HepG2 (cell line): ENCODE results near the gene GLB1L. TPM values are rescaled to one million over a fixed set of nuclear protein-coding genes. Genes with fewer than 3 reads are reported as not detected.
A peak's percentile ranks its signal among the peaks of the same experiment; 100 is the strongest.

Experiments used
- AGO1 ChIP-seq: fragments of 200-400 bp; formaldehyde crosslinking; IDR thresholded peaks from 2 replicates; pipeline ENCODE4 v1.6.1; 2017; ENCODE audit warnings: mild to moderate bottlenecking, low read depth, low read length, moderate library complexity; ENCODE audit not compliant: poor library complexity, severe bottlenecking
- GZF1 ChIP-seq: sonication (generic); formaldehyde crosslinking; IDR thresholded peaks from 2 replicates; pipeline ENCODE4 v1.5.1; 2020; ENCODE audit warnings: mild to moderate bottlenecking, missing genetic modification reagents
- NR2F2 ChIP-seq: IDR thresholded peaks from 2 replicates; pipeline ENCODE4 v1.6.1; 2012; ENCODE audit warnings: low read depth, inconsistent platforms, borderline replicate concordance
- POLR2AphosphoS2 ChIP-seq: IDR thresholded peaks from 2 replicates; pipeline ENCODE4 v1.6.1; 2011; ENCODE audit warnings: low read depth, low read length, improper control_type of control experiment
- PRDM10 ChIP-seq: sonication (generic); formaldehyde crosslinking; IDR thresholded peaks from 2 replicates; pipeline ENCODE4 v1.4.0; 2020; ENCODE audit warnings: low read depth, missing genetic modification reagents
- PRMT3 ChIP-seq: sonication (generic); formaldehyde crosslinking; IDR thresholded peaks from 2 replicates; pipeline ENCODE4 v1.8.1; 2022; ENCODE audit warnings: low read depth, mild to moderate bottlenecking, moderate library complexity, missing genetic modification reagents, borderline replicate concordance
- SMARCC2 ChIP-seq: fragments of 450-650 bp; IDR thresholded peaks from 2 replicates; pipeline ENCODE4 v1.6.1; 2017; ENCODE audit warnings: antibody characterized with exemption, mild to moderate bottlenecking
- ZNF468 ChIP-seq: sonication (generic); formaldehyde crosslinking; IDR thresholded peaks from 2 replicates; pipeline ENCODE4 v1.8.0; 2022; ENCODE audit warnings: mild to moderate bottlenecking, moderate library complexity, missing genetic modification reagents
- ZNF570 ChIP-seq: sonication (generic); formaldehyde crosslinking; IDR thresholded peaks from 2 replicates; pipeline ENCODE4 v1.4.0; 2020; ENCODE audit warnings: mild to moderate bottlenecking, missing genetic modification reagents, borderline replicate concordance
- ZNF598 ChIP-seq: sonication (generic); formaldehyde crosslinking; IDR thresholded peaks from 2 replicates; pipeline ENCODE4 v1.5.1; 2020; ENCODE audit warnings: mild to moderate bottlenecking, missing genetic modification reagents, borderline replicate concordance
- polyA plus RNA-seq, 8 experiments: library from polyadenylated mRNA; depleted of rRNA in 3 of 8; stranded (reverse) in 7 of 8; unstranded in 1 of 8; fragments of >200 nt; fragmentation: Illumina TruSeq in 4 of 8; extraction: Trizol in 4 of 8; gene quantifications; 2 replicates each; pipeline versions ENCODE4 v1.2.1 to v1.2.3, GENCODE V29; 2011 to 2016; ENCODE audit warnings: low read depth in 4 of 8, missing spikeins in 1 of 8, mixed read lengths in 1 of 8; ENCODE audit not compliant: insufficient read depth in 1 of 8
- total RNA-seq, 5 experiments: library from RNA; depleted of rRNA; stranded (reverse); fragments of >200 nt; fragmentation: Illumina TruSeq; extraction: Trizol; gene quantifications; 2 replicates each; pipeline ENCODE4 v1.2.3, GENCODE V29; 2016; ENCODE audit warnings: low read depth in 1 of 5

The GLB1L gene
- total and polyA plus RNA-seq, 2 of the 13 experiments (the other 11 are each of a cell fraction or from before 2014, with no cell fraction given): 6.8 to 7.3 TPM

- TF ChIP-seq GZF1 (CRISPR knock-in tag) (no peak), PRMT3 (CRISPR knock-in tag) (no peak), ZNF570 (no peak), ZNF598 (CRISPR knock-in tag) (peak; percentile 48; the same call in 1 of the 2 replicates), AGO1 (no peak), NR2F2 (no peak), PRDM10 (no peak), SMARCC2 (no peak), POLR2AphosphoS2 (0 out of 2 replicates have a peak, but pooled peaks have one; percentile 2), ZNF468 (CRISPR knock-in tag) (no peak)
Observed at GRCh38 chr2:219214141-219214540, 31.1 kb downstream of the GLB1L start (continued).
